GM19238 (cell line): Measurements from ENCODE around the gene ACYP2.

ENCODE experiments used
- DNase-seq: peaks from one replicate; pipeline ENCODE4 v3.0.0; 2011; ENCODE audit warnings: low spot score; ENCODE audit not compliant: insufficient read length

Gene ACYP2

DNA sequence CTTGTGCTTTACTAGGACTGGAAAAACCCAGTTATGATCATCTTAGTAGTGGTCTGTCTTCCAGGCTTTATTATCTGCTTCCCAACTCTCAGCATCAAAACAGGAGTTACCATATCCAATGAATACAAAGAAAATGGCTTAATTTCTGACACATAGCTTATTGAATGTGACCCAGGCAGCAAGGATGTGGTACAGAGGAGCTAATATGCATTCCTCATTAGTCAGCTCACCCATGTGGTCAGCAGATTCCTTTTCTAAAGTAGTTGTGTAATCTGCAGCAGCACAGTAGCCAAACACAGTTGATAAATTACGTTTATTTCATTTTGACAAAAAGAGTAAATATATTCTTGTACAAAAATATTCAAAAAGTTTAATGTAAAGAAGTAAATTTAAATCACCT is 97.0 kb downstream of the ACYP2 start:
- DNase-seq: no peak

DNA sequence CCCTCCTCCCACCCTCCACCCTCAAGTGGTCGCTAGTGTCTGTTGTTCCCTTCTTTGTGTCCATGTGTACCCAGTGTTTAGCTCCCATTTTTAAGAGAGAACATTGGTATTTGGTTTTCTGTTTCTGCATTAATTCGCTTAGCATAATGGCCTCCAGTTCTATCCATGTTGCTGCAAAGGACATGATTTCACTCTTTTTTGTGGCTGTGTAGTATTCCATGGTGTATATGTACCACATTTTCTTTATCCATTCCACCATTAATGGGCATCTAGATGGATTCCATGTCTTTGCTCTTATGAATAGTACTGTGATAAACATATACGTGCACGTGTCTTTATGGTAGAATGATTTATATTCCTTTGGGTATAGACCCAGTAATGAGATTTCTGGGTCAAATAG is 97.7 kb downstream of the ACYP2 start:
- DNase-seq: no peak

DNA sequence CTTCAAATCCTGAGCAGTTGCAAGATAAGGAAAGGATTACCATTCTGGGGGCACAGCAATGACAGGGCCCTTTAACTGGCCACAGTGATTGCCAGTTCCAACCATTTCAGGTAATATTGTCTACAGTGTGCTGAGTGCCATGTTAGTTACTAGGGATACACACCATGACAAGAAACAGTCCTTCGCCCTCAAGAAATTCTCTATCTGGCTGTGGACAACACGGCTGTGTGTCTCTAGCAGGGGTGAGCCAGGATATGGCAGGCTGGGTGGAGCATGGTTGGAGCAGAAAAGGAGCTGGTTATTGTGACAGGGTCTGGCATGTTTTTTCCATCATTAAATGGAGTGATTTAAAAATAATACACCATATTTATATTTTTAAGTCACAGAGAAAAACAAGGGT is 109.6 kb downstream of the ACYP2 start:
- no peak for DNase-seq

DNA sequence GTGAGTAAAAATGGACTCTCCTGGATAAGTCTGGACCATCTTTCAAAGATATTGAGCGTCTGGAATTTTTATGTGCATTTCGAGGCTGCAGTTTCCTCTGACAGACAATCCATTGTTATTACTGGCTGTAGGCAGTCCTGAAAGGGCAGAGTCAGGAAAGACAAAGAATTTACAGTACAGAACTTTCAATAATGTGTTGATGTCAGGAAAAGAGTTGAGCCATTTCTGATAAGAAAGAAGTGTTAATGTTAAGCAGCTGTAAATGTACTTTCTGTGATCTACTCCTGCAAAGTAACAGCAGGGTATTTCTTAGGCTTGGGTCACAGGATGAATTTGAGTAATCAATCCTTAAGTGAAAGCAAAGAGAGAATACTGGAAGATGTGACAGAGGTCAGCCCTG is 110.8 kb downstream of the ACYP2 start:
- DNase-seq: no peak

DNA sequence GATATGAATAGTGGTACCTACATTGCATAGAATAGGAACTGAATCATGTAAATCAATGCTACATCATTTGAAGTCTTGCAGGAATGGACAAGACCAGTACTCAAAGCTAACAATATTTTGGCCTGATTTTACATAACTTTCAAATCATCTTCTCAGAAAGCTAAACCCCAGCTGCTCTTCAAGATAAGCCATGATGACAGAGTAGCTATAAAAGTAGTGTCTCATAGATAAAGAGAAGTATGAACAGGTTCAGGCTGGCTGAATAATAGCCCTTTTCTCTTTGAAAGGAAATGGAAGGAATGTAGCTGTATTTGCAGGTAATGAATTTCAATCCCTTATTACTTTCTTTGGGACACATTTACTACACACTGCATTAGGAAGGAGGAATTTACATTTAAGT is 112.4 kb downstream of the ACYP2 start:
- DNase-seq: no peak

DNA sequence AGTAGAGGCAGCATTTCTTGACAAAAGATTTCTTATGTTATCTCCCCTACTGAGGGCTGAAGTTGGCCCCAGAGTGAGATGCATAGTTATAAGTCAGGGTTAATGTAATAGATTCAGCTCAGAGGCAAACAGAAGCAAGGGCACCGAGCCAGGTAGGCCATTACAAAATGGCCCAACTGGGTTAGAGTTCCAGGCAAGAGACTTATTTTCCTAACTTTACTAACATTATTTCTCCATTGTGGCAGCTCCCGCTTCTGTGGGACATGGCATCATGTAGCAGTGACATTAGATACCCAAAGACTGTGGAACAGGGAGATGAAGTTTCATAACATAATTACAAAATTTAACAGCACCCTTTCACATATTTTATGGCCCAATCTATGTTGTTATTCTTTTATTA is 113.5 kb downstream of the ACYP2 start:
- DNase-seq: no peak

DNA sequence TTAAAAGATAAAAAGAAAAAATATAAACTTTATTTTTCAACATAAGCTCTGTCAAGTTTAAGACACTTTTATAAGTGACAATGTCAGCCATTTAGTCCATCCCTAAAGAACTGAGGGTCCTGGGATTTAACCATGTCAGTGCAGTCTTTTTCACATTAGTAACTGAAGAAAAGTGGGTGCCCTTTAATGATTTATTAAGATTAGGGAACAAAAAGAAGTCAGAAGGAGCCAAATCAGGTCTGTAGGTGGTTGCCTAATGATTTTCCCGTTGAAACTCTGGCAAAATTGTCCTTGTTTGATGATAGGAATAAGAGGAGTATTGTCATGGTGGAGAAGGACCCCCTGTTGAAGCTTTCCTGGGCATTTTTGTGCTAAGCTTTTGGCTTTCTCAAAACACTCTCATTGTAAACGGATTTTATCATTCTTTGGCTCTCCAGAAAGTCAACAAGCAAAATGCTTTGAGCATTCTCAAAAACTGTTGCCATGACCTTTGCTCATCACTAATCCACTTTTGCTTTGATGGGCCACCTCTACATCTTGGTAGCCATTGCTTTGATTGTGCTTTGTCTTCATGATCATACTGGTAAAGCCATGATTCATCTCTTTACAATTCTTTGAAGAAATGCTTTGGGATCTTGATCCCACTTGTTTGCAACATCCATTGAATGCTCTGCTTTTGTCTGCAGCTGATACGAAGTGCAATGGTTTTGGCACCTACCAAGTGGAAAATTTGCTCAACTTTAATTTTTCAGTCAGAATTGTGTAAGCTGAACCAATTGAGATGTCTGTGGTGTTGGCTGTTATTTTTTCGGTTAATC is 118.6 kb downstream of the ACYP2 start:
- no peak for DNase-seq

DNA sequence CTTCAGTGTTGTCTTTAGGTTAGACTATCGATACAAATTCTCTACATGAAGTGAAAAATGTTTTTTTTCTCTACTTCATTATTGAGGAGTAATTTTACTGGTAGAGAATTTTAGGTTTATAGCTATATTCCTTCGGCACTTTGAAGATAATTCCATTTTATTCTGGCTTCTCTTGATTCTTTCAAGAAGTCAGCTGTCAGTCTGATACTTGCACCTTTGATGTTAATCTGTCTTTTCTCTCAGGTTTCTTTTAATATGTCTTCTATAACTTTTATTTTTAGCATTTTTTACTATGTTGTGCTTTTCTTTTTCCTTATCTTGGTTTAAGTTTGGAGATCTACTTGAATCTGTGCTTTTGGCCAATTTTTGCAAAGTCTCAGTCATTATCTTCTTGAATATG is 122.0 kb downstream of the ACYP2 start:
- DNase-seq: no peak

DNA sequence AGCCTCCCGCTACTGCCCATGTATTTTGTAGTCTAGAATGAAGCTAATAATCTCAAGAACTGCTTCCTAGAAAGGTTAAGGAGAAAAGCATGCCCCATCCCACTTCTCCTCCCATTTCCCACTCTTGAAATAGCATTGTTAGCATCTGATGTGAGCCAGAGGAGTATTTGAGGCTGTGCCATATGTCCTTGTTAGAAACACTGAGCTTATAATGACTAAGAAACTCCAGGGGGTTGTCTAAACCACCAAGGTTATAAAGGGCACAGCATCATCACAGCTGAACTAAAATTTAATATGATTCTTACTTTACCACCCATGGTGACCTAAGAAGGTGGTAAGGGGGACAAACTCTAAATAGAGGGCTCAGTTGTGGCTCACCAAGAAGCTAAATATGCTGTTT is 124.0 kb downstream of the ACYP2 start:
- no peak for DNase-seq

DNA sequence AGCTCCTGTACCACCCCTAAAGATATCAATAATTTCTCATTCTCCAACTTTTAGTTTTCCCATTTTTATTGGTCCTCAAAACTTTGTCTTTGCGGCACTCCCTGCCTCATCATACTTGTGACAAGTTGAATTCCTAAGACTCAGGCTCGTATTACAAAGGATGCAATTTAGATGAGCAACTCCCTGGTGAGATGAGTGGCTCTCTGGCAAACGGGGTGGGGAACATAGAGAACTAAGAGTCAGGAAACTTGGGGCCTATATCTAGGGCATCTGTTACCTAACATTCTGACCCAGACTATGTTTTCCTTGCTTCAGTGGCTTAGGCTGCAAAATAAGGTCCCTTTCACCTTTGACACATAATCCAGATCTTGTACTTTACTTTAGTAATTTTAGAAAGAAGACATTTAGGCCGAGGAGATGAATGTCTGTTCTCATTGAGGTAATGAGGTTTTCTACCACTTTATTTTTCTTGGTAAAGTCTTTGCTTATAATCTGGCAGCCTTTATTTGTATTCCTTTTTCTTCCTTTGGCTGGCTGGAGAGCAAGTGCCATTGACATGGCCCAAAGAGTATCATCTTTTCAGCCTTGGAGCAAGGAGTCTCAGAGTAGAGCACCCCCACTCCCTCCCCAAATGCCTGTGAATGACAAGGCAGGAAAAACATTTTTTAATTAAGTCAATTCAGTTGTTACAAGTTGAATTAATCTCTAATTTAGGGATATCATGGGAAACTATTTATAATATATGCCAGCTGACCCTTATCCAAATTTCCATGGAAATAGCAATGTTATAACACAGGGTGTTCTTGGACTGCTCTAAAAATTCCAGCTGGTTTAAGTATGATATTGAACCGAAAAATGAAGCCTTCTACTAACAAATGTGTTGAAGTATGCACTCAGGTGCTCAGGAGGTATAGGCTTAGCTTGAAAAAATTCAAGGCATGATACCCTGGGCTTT is 125.4 kb downstream of the ACYP2 start:
- DNase-seq: no peak

DNA sequence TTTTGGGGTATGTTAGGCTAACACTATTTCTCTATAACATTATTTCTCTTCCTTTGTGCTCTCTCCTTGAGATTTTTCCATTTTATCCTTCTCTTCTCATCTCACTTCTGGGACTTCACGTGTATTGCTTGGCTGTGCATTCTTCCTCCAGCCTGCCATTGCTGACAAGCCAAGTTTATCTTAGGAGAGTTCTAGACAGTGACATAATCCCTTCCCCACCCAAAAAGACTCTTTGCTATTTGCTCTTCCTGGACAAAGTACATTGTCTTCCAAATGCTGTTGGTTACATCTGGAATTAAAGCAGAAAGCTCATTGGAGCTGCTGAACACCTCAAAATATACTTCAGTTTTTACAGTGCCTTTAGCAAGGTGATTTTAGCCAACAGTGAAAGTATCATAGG is 131.7 kb downstream of the ACYP2 start:
- no peak for DNase-seq

DNA sequence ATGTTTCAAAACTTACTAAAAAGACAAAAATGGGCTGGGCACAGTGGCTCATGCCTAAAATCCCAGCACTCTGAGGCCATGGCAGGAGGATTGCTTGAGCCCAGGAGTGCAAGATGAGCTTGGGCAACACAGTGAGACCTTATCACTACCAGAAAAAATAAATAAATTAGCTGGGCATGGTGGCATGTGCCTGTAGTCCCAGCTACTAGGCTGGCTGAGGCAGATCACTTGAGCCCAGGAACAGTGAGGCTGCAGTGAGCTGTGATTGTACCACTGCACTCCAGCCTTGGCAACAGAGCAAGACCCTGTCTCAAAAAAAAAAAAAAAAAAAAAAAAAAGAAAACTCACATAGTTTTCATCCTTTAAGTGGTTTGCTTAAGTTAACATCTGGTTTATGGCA is 134.2 kb downstream of the ACYP2 start:
- DNase-seq: no peak

DNA sequence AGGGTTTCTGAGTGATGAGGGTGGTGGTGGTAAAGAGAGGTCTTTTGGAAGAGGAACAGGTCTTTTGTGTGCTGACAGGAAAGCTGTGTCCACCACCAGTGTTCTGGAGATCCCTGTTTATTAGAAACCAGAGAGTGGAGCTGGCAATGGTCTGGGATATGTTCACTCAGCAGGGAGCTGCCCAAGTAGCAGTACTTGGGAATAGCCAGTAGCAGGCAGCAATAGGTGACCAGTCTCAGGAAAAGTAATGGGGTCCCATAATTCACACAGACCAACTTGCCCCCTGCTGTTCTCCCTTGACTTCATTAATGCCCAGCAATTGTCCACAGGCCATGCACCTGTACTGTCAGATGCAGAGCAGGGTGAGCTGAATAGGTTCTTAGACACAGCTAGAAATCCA is 138.8 kb downstream of the ACYP2 start:
- DNase-seq: no peak

DNA sequence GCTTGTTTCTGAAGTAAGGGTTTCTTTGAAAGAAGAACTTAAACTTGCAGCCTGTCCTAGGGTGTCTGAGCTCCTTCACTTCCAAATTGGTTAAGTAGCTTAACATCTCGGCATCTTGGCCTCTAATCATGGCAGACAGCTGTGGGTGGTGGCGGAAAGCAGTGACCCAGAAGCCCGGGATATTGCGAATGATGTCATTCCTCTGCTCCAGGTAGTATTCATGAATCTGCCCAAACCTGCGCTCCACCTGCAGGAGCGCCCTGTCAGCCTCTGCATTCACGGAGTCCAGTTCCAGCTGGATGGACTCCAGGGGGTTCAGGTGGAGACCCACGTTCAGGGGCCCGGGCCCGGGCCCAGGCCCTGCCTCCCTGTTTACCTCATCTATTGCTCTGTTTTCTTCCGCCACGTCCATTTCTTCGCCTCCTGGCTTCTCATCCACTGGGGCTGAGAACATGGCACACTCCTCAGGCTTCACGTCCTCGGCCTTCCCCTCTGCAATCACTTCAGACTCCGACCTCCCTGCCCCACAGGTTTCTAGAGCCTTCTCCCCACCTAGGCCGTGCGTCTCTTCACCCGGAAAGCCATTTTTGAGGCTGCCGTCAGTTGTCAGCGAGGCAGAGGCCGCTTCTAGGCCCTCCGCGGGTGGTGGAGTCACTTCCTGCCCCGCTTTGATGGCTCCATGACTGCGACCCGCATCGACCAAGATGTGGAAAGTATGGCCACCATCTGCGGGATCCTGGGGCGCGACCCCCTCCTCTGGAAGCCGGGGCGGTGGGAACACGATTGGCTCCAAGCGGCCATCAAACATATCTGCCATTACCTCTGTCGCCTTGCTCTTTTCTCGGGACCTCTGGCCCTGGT is 140.0 kb downstream of the ACYP2 start:
- DNase-seq: no peak

DNA sequence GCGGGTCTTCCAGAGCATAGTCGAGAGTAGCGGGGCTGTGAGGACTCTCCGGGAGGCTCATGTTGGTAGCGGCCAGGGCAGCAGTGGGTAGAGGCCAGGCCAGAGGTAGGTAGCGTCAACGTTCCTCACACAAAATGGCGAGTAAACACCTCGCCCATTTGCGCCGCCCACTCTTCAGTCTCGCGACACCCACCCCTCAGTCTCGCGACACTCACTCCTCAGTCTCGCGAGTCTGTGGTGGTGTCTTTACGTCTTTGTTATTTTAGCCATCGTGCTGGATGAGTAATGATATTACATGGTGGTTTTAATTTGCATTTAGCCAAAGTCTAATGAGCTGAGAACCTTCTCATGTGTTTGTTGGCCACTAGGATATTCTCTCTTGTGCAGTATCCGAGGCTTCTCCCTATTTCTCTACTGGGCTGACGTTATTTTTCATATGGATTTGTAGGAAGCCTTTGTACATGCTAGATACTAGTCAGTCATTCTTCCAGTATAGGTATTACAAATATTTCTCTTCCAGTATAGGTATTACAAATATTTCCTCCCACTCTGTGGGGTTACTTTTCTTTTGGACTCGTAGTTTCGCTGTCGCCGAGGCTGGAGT is 140.8 kb downstream of the ACYP2 start, which contains the start of gene TSPYL6:
TSS of gene TSPYL6 (minus strand) at position 139 of the 604 bp plus-strand sequence. CDS start at position 61, 78 bp downstream.
- no peak for DNase-seq

DNA sequence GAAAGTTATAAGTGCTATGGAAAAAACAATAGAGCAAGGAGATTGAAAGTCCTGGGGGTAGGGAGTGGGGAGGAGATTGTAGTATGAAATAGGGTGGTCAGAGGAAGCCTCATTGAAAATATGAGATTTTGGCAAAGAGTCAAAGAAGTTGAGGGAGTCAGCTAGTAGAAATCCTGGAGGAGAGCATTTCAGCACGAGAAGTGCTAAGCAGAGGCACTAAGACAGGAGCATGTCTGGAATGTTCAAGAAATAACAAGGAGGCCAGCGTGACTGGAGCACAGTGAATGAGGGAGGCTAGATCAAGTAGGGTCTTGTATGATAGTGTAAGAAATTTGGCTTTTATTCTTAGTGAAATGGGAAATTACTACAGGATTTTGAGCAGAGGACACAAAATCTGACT is 142.8 kb downstream of the ACYP2 start:
- no peak for DNase-seq

DNA sequence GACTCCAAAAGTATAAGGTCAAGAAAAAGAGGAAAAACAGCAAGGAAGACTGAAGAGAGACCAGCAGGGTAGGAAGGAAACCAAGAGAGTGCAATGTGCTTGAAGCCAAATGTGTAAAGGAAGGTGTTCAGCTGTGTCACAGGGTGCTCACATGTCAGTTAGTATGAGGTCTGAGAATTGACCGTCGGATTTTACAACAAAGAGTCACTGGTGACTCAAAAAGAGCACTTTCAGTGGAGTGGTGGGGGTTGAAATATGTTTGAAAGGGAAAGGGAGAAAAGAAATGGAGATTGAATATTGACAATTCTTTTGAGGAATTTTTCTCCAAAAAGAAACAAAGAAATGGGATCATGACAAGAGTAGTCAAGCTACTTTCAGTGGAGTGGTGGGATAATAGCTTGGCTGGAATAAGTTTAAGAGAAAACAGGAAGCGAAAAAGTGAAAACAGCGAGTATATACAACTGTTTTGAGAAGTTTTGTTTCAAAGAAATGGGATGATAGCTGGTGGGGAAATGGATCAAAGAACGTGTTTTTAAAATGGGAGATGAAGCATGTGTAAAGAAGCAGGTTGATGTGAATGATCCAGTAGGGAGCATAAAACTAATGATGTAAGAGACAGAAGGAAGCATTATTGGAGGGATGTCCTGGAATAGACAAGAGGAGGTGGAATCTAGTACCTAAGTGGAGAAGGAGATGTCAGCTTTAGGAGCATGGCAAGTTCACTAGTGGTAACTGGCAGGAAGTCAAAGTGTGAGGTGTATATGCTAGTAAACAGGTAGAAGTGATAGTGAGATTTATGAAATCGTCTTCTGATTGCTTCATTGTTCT is 144.2 kb downstream of the ACYP2 start:
- no peak for DNase-seq

DNA sequence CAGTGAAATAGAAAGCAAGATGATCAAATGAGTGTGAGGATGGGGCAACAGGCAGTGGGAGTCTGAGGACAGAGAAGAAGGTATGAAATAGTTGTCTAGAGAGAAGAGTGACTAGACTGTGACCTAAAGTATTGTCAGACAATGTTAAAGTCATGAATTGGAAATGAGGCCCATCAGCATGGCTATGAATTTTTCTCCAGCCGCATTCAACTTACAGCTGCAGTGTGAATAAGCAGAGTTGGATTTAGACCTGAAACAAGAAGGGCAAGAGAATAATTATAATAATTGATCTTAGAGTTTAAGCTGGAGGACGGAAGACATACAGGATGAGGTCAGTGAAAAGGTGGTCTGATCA is 144.8 kb downstream of the ACYP2 start:
- no peak for DNase-seq

DNA sequence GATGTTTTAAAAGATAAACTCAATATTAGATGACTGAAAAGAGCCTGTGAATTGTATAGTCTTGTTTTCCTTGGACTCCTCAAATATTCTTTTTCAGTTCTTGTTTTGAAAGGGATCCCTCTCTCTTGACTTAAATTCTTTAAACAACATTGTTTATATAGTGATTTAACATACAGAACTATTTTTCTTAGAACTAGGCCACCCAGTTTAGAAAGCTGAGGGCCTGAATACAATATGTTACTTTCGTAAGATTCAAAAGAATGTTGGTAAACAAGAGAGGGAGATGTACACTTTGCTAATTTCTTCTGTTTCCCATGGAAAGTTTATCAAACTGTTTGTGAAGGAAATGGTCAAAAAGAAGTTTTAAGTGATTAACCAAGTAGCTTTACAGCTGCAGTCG is 146.1 kb downstream of the ACYP2 start:
- no peak for DNase-seq
